ENCODE measurements around the gene PTPRD. TPM values are rescaled to one million over a fixed set of nuclear protein-coding genes. Genes with fewer than 3 reads are reported as not detected.
A peak's percentile ranks its signal among the peaks of the same experiment; 100 is the strongest.

Gene PTPRD
- total RNA-seq, 1 experiment from 2014 or later: 32.5 TPM

DNA sequence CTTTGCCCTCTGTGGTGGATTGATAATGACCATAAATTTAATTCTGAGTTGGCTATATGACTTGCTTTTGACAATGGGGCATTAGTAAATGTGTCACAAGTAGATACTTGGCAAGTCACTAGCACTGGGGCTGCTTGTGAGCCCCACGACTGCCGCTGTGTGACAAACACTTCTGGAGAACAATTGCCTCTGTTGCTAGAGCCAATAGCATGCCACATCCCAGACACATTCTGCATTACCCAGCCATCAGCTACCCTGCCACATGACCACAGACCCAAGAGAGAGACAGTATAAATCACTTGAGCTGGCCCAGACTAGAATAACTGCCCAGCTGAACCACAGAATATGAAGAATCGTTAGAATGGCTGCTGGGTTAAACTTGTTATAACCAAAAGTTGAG, 2060.1 kb downstream of the PTPRD start:
- no peak overlapping the region for H3K56ac ChIP-seq (ENCODE audit: insufficient read length, low read depth, low read length)
- H2BK5ac ChIP-seq (ENCODE audit: insufficient read length, low read length): no peak overlapping the region
- H4K20me1 ChIP-seq (ENCODE audit: control insufficient read depth, insufficient read depth, insufficient read length): no peaks in the 10 kb centered on the region
- no peaks in the 10 kb centered on the region for H3K27me3 Mint-ChIP-seq (ENCODE audit: low read depth)
- H3K23me2 ChIP-seq (ENCODE audit: insufficient read length, low read depth, low read length, poor library complexity, severe bottlenecking): no peaks in the 10 kb centered on the region
- no peak overlapping the region for H4K91ac ChIP-seq (ENCODE audit: insufficient read length, low read depth, low read length)
- H3K23ac ChIP-seq (ENCODE audit: insufficient read length, low read depth, low read length): no peak overlapping the region
- H3K27ac Mint-ChIP-seq: peak overlapping the region in 1 of 3 experiments; percentile 12; a peak in 2 of 7 replicates
- H3K27ac ChIP-seq (ENCODE audit: insufficient read length, low read depth, low read length): no peak overlapping the region
- no peaks in the 10 kb centered on the region for H3K36me3 Mint-ChIP-seq (ENCODE audit: insufficient read depth in 1 of 3, low read depth in 3 of 3)
- no peak overlapping the region for H2BK120ac ChIP-seq (ENCODE audit: low read depth, low read length, poor library complexity, severe bottlenecking)
- H3K4ac ChIP-seq (ENCODE audit: low read depth, low read length): no peak overlapping the region
- no peaks in the 10 kb centered on the region for H3K9me3 ChIP-seq (ENCODE audit: control insufficient read depth, low read depth, low read length)
- H4K5ac ChIP-seq (ENCODE audit: insufficient read length, low read depth, low read length): no peak overlapping the region
- TF ChIP-seq, protein P1, sequence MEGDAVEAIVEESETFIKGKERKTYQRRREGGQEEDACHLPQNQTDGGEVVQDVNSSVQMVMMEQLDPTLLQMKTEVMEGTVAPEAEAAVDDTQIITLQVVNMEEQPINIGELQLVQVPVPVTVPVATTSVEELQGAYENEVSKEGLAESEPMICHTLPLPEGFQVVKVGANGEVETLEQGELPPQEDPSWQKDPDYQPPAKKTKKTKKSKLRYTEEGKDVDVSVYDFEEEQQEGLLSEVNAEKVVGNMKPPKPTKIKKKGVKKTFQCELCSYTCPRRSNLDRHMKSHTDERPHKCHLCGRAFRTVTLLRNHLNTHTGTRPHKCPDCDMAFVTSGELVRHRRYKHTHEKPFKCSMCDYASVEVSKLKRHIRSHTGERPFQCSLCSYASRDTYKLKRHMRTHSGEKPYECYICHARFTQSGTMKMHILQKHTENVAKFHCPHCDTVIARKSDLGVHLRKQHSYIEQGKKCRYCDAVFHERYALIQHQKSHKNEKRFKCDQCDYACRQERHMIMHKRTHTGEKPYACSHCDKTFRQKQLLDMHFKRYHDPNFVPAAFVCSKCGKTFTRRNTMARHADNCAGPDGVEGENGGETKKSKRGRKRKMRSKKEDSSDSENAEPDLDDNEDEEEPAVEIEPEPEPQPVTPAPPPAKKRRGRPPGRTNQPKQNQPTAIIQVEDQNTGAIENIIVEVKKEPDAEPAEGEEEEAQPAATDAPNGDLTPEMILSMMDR (conservative IDR thresholded peaks at IDR 0.05): no peak
- H3K79me2 ChIP-seq (ENCODE audit: insufficient read depth, low read length): no peaks in the 10 kb centered on the region
- H3T11ph ChIP-seq (ENCODE audit: low read length): no peak overlapping the region
- DNase-seq: no peak
- no peaks in the 10 kb centered on the region for H3K4me1 Mint-ChIP-seq
- H4K8ac ChIP-seq (replicated peaks; ENCODE audit: insufficient read length, low read depth, low read length): no peak overlapping the region
- no peak overlapping the region for H3K4me3 Mint-ChIP-seq
- H2AFZ ChIP-seq (ENCODE audit: low read length): no peak overlapping the region
- no peaks in the 10 kb centered on the region for H3K9me3 Mint-ChIP-seq
- no peak overlapping the region for H2BK12ac ChIP-seq (ENCODE audit: insufficient read length, low read depth, low read length)
- no peak overlapping the region for H2AK5ac ChIP-seq (ENCODE audit: insufficient read length, low read length)
- H3K4me2 ChIP-seq (ENCODE audit: insufficient read depth, insufficient read length, low read length): no peak overlapping the region
- no peak overlapping the region for H3K14ac ChIP-seq (ENCODE audit: insufficient read depth, low read length)
- WGBS (ENCODE audit: extremely low coverage, insufficient read length, low lambda C conversion rate): no CpG with 5 or more reads among the region's 3 CpGs
- no peaks in the 10 kb centered on the region for H3K79me1 ChIP-seq (ENCODE audit: insufficient read depth, low read depth, low read length, poor library complexity, severe bottlenecking)
- H3K9ac ChIP-seq (ENCODE audit: extremely low read depth, insufficient read length, low read length): no peak overlapping the region
- no peaks in the 10 kb centered on the region for H3K27me3 ChIP-seq (ENCODE audit: insufficient read depth, low read length)
- no peaks in the 10 kb centered on the region; the same call in 1 of the 2 replicates for H3K4me1 ChIP-seq (ENCODE audit: insufficient read depth, low read length)
- no peak overlapping the region for H2BK15ac ChIP-seq (ENCODE audit: low read depth, low read length)
- H2BK20ac ChIP-seq (ENCODE audit: low read depth, low read length, poor library complexity, severe bottlenecking): no peak overlapping the region
- no peak overlapping the region for H3K18ac ChIP-seq (ENCODE audit: insufficient read length, low read depth, low read length)

All from H9 (cell line).